Upper lobe of left lung (tissue), 6 donors: ENCODE results near the gene LACTBL1. TPM values are rescaled to one million over a fixed set of nuclear protein-coding genes. Genes with fewer than 3 reads are reported as not detected.

Experiments
- ATAC-seq, 2 donors: fragments of 200-7000 bp; cut with Tn5 transposase; one replicate each; pipeline ENCODE4 v1.9.1; 2022; ENCODE audit warnings: mild to moderate bottlenecking in 2 of 2, moderate library complexity in 2 of 2; ENCODE audit not compliant: low FRiP score in 2 of 2
- DNase-seq, 2 donors: peaks; one replicate each; pipeline ENCODE4 v3.0.0-alpha.2; 2019 to 2020
- H3K27ac ChIP-seq, 4 donors: fragments of 200-600 bp; sonication (generic); one replicate each; pipeline ENCODE4 v1.5.1; 2016 to 2019
- H3K27me3 ChIP-seq, 4 donors: fragments of 200-600 bp; sonication (generic); one replicate each; pipeline ENCODE4 v1.5.1; 2017 to 2019
- H3K36me3 ChIP-seq, 4 donors: fragments of 200-600 bp; sonication (generic); one replicate each; pipeline ENCODE4 v1.5.1; 2016 to 2019
- H3K4me1 ChIP-seq, 4 donors: fragments of 200-600 bp; sonication (generic); one replicate each; pipeline ENCODE4 v1.5.1; 2018 to 2019
- H3K4me3 ChIP-seq, 4 donors: fragments of 200-600 bp; sonication (generic); one replicate each; pipeline ENCODE4 v1.5.1; 2017 to 2019; ENCODE audit warnings: mild to moderate bottlenecking in 2 of 4, moderate library complexity in 1 of 4
- H3K9me3 ChIP-seq, 4 donors: fragments of 200-600 bp; sonication (generic); one replicate each; pipeline ENCODE4 v1.5.1; 2018 to 2019
- CTCF ChIP-seq, 6 experiments: fragments of 450-650 bp in 4 of 6; fragments of 200-600 bp in 2 of 6; sonication (generic) in 2 of 6; IDR thresholded peaks; one replicate each; pipeline ENCODE4 v1.5.1; 2016 to 2019; ENCODE audit warnings: antibody characterized with exemption in 6 of 6
- EP300 ChIP-seq, 4 donors: sonication (generic); formaldehyde crosslinking; IDR thresholded peaks; one replicate each; pipeline ENCODE4 v1.5.1; 2017; ENCODE audit warnings: antibody characterized with exemption in 4 of 4, control low read depth in 2 of 4
- POLR2A ChIP-seq, 4 donors: fragments of 450-650 bp; IDR thresholded peaks; one replicate each; pipeline ENCODE4 v1.5.1; 2016 to 2017; ENCODE audit warnings: antibody characterized with exemption in 4 of 4, mild to moderate bottlenecking in 2 of 4
- POLR2AphosphoS5 ChIP-seq, 2 donors: sonication (generic); formaldehyde crosslinking; IDR thresholded peaks; one replicate each; pipeline ENCODE4 v1.5.1; 2017; ENCODE audit warnings: antibody characterized with exemption in 2 of 2
- WGBS, 2 donors: methylation state at CpG; one replicate each; pipeline ENCODE4 v1.1.5; 2017 to 2018; 5-methylcytosine and 5-hydroxymethylcytosine counted together
- total RNA-seq, 6 donors: library from RNA; depleted of rRNA in 4 of 6; stranded (reverse); fragments of >200 nt in 4 of 6; gene quantifications; one replicate each; pipeline versions ENCODE4 v1.1.0 to v1.2.1, GENCODE V29; 2016 to 2021
- donor health status: DM: no; HTN: no; CAD: no; lungs with moderate emphysema.
- donor health status: DM: no; HTN: yes; CAD: no; lungs with severe emphysema.

LACTBL1 gene
- total RNA-seq, 6 donors from 2014 or later: not detected

GRCh38 chr1:22921452-22922126 is 51.1 kb downstream of the LACTBL1 start:
- TF ChIP-seq EP300 (IDR thresholded peaks at IDR 0.05) (no peak), POLR2AphosphoS5 (IDR thresholded peaks at IDR 0.05) (no peak), POLR2A (IDR thresholded peaks at IDR 0.05) (no peak), CTCF (IDR thresholded peaks at IDR 0.05) (no peak)
- WGBS, 2 donors: 73 to 80% methylated on average over 8 of the region's 8 CpGs
- H3K9me3 ChIP-seq: no peaks in the 10 kb centered on the region
- no peak overlapping the region for H3K27ac ChIP-seq
- DNase-seq (no peak), ATAC-seq (no peak)
- no peaks in the 10 kb centered on the region for H3K27me3 ChIP-seq
- no peak overlapping the region for H3K4me3 ChIP-seq
- no peaks in the 10 kb centered on the region for H3K4me1 ChIP-seq
- no peaks in the 10 kb centered on the region for H3K36me3 ChIP-seq

- Histone ChIP-seq H3K27ac (no peak overlapping the region), H3K4me1 (no peaks in the 10 kb centered on the region), H3K9me3 (no peaks in the 10 kb centered on the region), H3K4me3 (no peak overlapping the region), H3K36me3 (no peaks in the 10 kb centered on the region), H3K27me3 (no peaks in the 10 kb centered on the region)
- TF ChIP-seq CTCF (IDR thresholded peaks at IDR 0.05) (no peak), POLR2AphosphoS5 (IDR thresholded peaks at IDR 0.05) (no peak), EP300 (IDR thresholded peaks at IDR 0.05) (no peak), POLR2A (IDR thresholded peaks at IDR 0.05) (no peak)
- no peak for DNase-seq
- WGBS, 2 donors: 61 to 62% methylated on average over 7 to 8 of the region's 8 CpGs
- no peak for ATAC-seq
These were observed 51.8 kb downstream of the LACTBL1 start for GRCh38 chr1:22920734-22921451.

GRCh38 chr1:22920026-22920733 is 52.5 kb downstream of the LACTBL1 start:
- Histone ChIP-seq H3K27me3 (no peaks in the 10 kb centered on the region), H3K4me3 (no peak overlapping the region), H3K4me1 (no peaks in the 10 kb centered on the region), H3K36me3 (no peaks in the 10 kb centered on the region), H3K9me3 (no peaks in the 10 kb centered on the region), H3K27ac (no peak overlapping the region)
- DNase-seq (no peak), ATAC-seq (no peak)
- 77 to 78% methylated on average over 5 to 6 of the region's 6 CpGs for WGBS, 2 donors
- no peak for TF ChIP-seq POLR2A (IDR thresholded peaks at IDR 0.05)
- no peak for TF ChIP-seq CTCF (IDR thresholded peaks at IDR 0.05)
- no peak for TF ChIP-seq POLR2AphosphoS5 (IDR thresholded peaks at IDR 0.05)
- TF ChIP-seq EP300 (IDR thresholded peaks at IDR 0.05): no peak

- Histone ChIP-seq H3K27ac (no peak overlapping the region), H3K4me3 (no peak overlapping the region), H3K36me3 (no peaks in the 10 kb centered on the region), H3K4me1 (no peaks in the 10 kb centered on the region), H3K27me3 (no peaks in the 10 kb centered on the region), H3K9me3 (no peaks in the 10 kb centered on the region)
- TF ChIP-seq POLR2A (IDR thresholded peaks at IDR 0.05) (no peak), POLR2AphosphoS5 (IDR thresholded peaks at IDR 0.05) (no peak), CTCF (IDR thresholded peaks at IDR 0.05) (no peak), EP300 (IDR thresholded peaks at IDR 0.05) (no peak)
- WGBS, 2 donors: 67 to 80% methylated on average over 6 to 8 of the region's 8 CpGs
- DNase-seq (no peak), ATAC-seq (no peak)
These were observed 53.2 kb downstream of the LACTBL1 start for GRCh38 chr1:22919341-22920025.
